ENCODE measurements around the gene RAP2A.

DNA sequence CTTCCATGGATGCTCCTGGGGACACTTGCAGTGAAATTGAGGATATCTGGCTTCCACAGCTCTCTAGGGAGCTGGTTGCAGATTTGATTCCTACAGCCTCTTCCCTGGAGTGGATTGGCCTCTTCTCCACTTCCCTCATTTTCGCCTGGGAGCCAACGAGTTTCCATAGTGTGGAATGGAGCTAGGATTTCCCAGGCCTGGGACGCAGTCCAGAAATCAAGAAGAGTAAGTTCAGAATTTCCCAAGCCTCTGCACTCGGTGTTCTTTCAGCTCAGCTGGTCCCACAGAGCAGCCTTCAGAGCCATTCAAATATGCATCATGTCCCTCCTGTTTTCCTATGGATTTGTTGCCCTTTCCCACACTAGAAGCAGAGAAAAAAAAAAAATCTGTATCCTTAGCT, 68.2 kb downstream of the RAP2A start:
- TF ChIP-seq, protein P1, sequence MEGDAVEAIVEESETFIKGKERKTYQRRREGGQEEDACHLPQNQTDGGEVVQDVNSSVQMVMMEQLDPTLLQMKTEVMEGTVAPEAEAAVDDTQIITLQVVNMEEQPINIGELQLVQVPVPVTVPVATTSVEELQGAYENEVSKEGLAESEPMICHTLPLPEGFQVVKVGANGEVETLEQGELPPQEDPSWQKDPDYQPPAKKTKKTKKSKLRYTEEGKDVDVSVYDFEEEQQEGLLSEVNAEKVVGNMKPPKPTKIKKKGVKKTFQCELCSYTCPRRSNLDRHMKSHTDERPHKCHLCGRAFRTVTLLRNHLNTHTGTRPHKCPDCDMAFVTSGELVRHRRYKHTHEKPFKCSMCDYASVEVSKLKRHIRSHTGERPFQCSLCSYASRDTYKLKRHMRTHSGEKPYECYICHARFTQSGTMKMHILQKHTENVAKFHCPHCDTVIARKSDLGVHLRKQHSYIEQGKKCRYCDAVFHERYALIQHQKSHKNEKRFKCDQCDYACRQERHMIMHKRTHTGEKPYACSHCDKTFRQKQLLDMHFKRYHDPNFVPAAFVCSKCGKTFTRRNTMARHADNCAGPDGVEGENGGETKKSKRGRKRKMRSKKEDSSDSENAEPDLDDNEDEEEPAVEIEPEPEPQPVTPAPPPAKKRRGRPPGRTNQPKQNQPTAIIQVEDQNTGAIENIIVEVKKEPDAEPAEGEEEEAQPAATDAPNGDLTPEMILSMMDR (conservative IDR thresholded peaks at IDR 0.05): no peak
- TF ChIP-seq ZFX (IDR thresholded peaks at IDR 0.05): no peak

Measured in C4-2B (cell line).